ENCODE measurements around the gene RNF5. TPM values are rescaled to one million over a fixed set of nuclear protein-coding genes. Genes with fewer than 3 reads are reported as not detected.
A peak's percentile ranks its signal among the peaks of the same experiment; 100 is the strongest.

Gene RNF5
- total and polyA plus RNA-seq, 9 of the 15 experiments (the other 6 are each of a cell fraction or from before 2014, with no cell fraction given): 62.2 to 245 (median 129) TPM

- TF ChIP-seq AFF4 (CRISPR knock-in tag; IDR thresholded peaks at IDR 0.05) (no peak), TCF7 (IDR thresholded peaks at IDR 0.05; ENCODE audit: borderline replicate concordance) (no peak; the same call in 1 of the 2 replicates), MNT (conservative IDR thresholded peaks at IDR 0.05) (peak; percentile 40 to 73; a peak in 3 of 4 replicates), FIP1L1 (IDR thresholded peaks at IDR 0.05; ENCODE audit: low read depth, low read length, poor library complexity, severe bottlenecking) (no peak), POLR2B (IDR thresholded peaks at IDR 0.05; ENCODE audit: low read depth, partially characterized antibody) (peak; percentile 69), DNMT1 (IDR thresholded peaks at IDR 0.05) (no peak), C11orf30 (IDR thresholded peaks at IDR 0.05; ENCODE audit: low read depth) (no peak; the same call in 1 of the 2 replicates), ATF1 (CRISPR knock-in tag; IDR thresholded peaks at IDR 0.05) (no peak), ATF1 (tag; IDR thresholded peaks at IDR 0.05) (peak; percentile 86), PRMT5 (CRISPR knock-in tag; IDR thresholded peaks at IDR 0.05) (no peak), ZBTB34 (CRISPR knock-in tag; IDR thresholded peaks at IDR 0.05) (0 out of 2 replicates have a peak, but pooled peaks have one; percentile 68), POU5F1 (IDR thresholded peaks at IDR 0.05; ENCODE audit: borderline replicate concordance, low read depth, low read length, partially characterized antibody) (no peak), HNRNPL (IDR thresholded peaks at IDR 0.05; ENCODE audit: low read depth, low read length) (no peak), NR0B1 (IDR thresholded peaks at IDR 0.05; ENCODE audit: partially characterized antibody) (no peak), ZBTB9 (CRISPR knock-in tag; IDR thresholded peaks at IDR 0.05) (peak; percentile 86), ZNF175 (CRISPR knock-in tag; IDR thresholded peaks at IDR 0.05; ENCODE audit: low read depth) (0 out of 2 replicates have a peak, but pooled peaks have one; percentile 47), KLF10 (CRISPR knock-in tag; IDR thresholded peaks at IDR 0.05) (no peak), GATA2 (CRISPR knock-in tag; IDR thresholded peaks at IDR 0.05) (peak; percentile 93)
Measured at GRCh38 chr6:32167761-32168262, 10.4 kb upstream of the RNF5 start (continued).

All from K562 (cell line).